Measurements from ENCODE around the gene KIF5A. TPM values are rescaled to one million over a fixed set of nuclear protein-coding genes. Genes with fewer than 3 reads are reported as not detected.
A peak's percentile ranks its signal among the peaks of the same experiment; 100 is the strongest.

KIF5A gene
- total RNA-seq, 1 donor from 2014 or later: 0.43 TPM

DNA sequence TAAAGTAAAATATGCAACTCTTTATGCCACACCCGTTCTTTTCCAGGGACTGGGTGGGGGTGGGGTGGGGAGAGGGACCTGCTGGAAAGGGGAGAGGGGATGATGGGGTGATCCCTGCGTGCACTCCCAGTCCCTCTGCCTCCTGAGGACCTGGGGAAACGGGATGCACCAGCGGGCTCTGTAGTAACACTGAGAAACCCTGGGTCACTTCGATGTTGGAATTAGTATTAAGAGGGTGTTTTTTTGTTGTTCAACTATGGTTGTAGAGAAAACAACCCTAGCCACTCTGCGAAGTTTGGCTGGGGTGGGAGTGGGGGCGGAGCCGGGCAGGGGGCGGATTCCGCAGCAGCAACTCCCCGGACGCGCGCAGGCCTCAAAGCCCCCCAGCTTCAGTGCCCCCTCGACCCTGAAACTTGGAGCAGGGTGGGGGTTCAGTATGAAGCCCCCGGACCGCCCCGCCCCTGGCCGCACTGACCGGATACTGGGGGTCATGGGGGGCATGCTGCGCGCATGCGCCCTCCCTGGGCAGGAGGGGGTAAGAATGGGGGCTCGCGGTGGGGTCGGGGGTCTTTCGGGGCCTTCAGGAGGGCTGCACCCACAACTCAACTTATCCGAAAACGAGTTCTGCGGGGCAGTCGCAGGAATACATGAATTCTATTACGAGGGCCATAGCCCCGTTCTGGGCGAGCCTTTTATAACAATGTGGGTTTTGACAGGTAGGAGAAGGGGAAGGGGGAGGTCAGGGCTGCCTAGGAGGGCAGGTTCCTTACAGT lies 60.1 kb downstream of the KIF5A start:
- Mint-ChIP-seq H3K4me3 (ENCODE audit: unreplicated experiment) (peak overlapping the region; percentile 69), H3K27me3 (ENCODE audit: unreplicated experiment) (peaks cover 2% of the 10 kb centered on the region)
- DNase-seq (ENCODE audit: extremely low spot score, unreplicated experiment): no peak

DNA sequence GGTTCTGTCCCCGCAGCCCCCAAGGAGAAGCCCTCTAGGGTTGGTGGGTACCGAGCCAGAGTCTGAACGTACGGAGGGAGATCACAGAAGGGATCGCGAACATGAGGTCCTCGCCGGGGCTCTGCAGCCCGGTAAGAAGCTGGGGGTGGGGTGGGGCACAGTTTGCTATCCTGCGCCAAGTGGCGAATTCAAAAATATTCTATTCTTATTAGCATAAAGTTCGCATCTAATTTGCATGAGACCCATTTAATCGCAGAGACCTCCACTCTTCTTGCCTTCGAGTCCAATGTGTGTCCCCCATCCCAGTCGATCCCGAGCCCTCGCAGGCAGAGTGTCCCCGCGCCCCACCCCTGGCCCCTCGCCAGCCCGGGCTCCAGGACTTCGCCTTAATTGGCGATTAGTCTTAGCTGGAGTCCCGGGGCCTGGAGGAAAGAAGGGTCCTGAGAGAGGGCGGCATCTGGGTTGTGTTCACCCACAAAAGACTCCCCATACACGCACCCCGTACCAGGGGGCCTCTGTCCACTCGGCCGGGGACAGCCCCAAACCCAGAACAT lies 60.8 kb downstream of the KIF5A start:
- H3K27me3 Mint-ChIP-seq (ENCODE audit: unreplicated experiment): peaks cover 2% of the 10 kb centered on the region
- H3K27ac Mint-ChIP-seq (ENCODE audit: unreplicated experiment): peak overlapping the region; percentile 44
- peak overlapping the region; percentile 69 for H3K4me3 Mint-ChIP-seq (ENCODE audit: unreplicated experiment)
- no peak for DNase-seq (ENCODE audit: extremely low spot score, unreplicated experiment)
- TF ChIP-seq, protein P1, sequence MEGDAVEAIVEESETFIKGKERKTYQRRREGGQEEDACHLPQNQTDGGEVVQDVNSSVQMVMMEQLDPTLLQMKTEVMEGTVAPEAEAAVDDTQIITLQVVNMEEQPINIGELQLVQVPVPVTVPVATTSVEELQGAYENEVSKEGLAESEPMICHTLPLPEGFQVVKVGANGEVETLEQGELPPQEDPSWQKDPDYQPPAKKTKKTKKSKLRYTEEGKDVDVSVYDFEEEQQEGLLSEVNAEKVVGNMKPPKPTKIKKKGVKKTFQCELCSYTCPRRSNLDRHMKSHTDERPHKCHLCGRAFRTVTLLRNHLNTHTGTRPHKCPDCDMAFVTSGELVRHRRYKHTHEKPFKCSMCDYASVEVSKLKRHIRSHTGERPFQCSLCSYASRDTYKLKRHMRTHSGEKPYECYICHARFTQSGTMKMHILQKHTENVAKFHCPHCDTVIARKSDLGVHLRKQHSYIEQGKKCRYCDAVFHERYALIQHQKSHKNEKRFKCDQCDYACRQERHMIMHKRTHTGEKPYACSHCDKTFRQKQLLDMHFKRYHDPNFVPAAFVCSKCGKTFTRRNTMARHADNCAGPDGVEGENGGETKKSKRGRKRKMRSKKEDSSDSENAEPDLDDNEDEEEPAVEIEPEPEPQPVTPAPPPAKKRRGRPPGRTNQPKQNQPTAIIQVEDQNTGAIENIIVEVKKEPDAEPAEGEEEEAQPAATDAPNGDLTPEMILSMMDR (IDR thresholded peaks at IDR 0.05): no peak
- H3K9me3 Mint-ChIP-seq (ENCODE audit: unreplicated experiment): no peaks in the 10 kb centered on the region
- peaks cover 8% of the 10 kb centered on the region for H3K36me3 Mint-ChIP-seq (ENCODE audit: unreplicated experiment)
- H3K4me1 Mint-ChIP-seq (ENCODE audit: unreplicated experiment): peaks cover 26% of the 10 kb centered on the region

More for the DNA sequence above, 60.1 kb downstream of the KIF5A start:
- Mint-ChIP-seq H3K27ac (ENCODE audit: unreplicated experiment) (peak overlapping the region; percentile 31), H3K4me1 (ENCODE audit: unreplicated experiment) (peaks cover 32% of the 10 kb centered on the region), H3K36me3 (ENCODE audit: unreplicated experiment) (peaks cover 4% of the 10 kb centered on the region), H3K9me3 (ENCODE audit: unreplicated experiment) (no peaks in the 10 kb centered on the region)
- TF ChIP-seq, protein P1 (IDR thresholded peaks at IDR 0.05): no peak

DNA sequence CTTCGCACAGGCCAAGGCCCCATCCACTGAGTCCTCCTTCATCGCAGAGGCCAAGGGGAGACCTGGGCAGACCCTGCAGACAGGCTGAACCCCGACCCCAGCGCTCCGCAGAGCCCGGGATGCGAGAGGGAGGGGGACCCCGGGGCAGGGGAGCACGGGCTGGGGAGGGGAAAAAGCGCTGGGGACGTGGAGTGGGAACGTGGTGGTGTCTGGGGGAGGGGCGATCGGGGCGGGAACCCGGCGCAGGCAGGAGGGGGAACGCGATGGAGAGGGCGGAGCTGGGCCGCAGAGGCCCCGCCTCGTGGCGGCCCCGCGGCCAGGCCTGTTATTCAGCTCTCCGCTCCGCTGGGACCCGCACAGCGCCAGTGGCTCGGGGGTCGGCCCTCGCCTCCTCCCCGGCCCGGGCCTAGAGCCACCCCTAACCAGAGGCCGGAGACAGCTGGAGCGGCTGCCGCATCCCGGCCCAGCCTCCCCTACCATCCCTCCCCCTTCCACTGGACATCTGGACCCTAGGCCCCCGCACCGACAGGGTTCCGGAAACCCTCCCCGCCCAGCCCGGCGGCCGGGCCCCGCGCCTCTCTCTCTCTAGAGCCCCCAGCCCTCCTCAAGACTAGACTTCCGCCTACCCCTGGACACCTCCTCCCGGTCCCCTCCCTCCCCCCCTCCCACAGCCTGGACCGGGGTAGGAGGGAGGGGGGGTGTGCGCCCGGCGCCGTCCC lies 61.4 kb downstream of the KIF5A start, which contains the start of gene ARHGEF25:
Gene ARHGEF25, plus strand, starts transcription at position 328 of the 719 bp plus-strand sequence. CDS start 460 bp downstream, outside the sequence.
- TF ChIP-seq, protein P1 (IDR thresholded peaks at IDR 0.05): no peak
- peaks cover 2% of the 10 kb centered on the region for H3K27me3 Mint-ChIP-seq (ENCODE audit: unreplicated experiment)
- H3K36me3 Mint-ChIP-seq (ENCODE audit: unreplicated experiment): peaks cover 14% of the 10 kb centered on the region
- DNase-seq (ENCODE audit: extremely low spot score, unreplicated experiment): no peak
- peaks cover 25% of the 10 kb centered on the region for H3K4me1 Mint-ChIP-seq (ENCODE audit: unreplicated experiment)
- peak within 1 kb of the TSS; percentile 47 for H3K27ac Mint-ChIP-seq (ENCODE audit: unreplicated experiment)
- no peaks in the 10 kb centered on the region for H3K9me3 Mint-ChIP-seq (ENCODE audit: unreplicated experiment)
- H3K4me3 Mint-ChIP-seq (ENCODE audit: unreplicated experiment): peak within 1 kb of the TSS; percentile 78

DNA sequence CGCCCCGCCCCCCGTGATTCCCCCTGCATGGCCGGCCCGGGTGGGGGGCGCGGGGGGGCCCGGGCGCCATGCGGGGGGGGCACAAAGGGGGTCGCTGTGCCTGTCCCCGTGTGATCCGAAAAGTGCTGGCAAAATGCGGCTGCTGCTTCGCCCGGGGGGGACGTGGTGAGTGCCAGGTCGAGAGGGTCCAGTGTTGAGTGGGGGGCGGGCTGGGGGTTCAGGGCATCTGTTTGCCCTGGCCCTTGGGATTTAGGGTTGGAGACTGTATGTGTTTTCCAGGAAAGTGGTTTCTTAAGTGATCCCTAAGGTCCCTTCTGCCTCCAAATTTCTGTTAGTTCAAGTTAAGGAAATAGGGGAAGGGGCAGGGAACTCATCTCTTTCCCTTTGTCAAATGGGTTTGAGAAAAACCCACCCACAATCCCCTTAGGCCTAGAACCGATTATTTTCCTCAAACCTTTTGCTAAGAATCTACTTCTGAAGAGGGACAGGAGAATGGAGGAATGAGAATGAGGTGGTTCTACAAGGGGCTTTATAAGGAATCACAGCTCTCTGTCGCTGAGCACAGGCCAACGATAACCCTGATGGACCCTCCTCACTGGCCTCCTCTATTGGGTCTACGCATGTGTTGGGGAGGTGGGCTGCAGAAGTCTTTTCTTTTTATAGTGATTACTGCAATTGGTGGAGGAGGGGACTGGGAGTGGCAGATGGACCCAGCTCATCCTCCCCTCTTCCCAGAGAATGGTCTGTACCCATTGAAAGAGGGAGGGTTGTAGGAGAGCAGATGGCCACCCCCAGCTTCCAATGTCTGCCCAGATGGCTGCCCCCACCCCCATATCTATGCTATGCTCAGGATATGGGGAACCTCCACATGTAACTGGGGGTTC lies 62.2 kb downstream of the KIF5A start:
- no peaks in the 10 kb centered on the region for H3K9me3 Mint-ChIP-seq (ENCODE audit: unreplicated experiment)
- peaks cover 20% of the 10 kb centered on the region for H3K36me3 Mint-ChIP-seq (ENCODE audit: unreplicated experiment)
- peak overlapping the region; percentile 47 for H3K27ac Mint-ChIP-seq (ENCODE audit: unreplicated experiment)
- H3K27me3 Mint-ChIP-seq (ENCODE audit: unreplicated experiment): no peaks in the 10 kb centered on the region
- peaks cover 29% of the 10 kb centered on the region for H3K4me1 Mint-ChIP-seq (ENCODE audit: unreplicated experiment)
- TF ChIP-seq, protein P1 (IDR thresholded peaks at IDR 0.05): no peak
- no peak for DNase-seq (ENCODE audit: extremely low spot score, unreplicated experiment)
- H3K4me3 Mint-ChIP-seq (ENCODE audit: unreplicated experiment): peak overlapping the region; percentile 78

Data from osteocyte (in vitro differentiated cells).